ENCODE results near the gene RAP1A.
"Not testable (repeated sequence)": the region's sequence is repeated elsewhere in the genome, so short reads cannot be mapped to it uniquely, and the experiment has no call there.

Gene RAP1A

GRCh38 chr1:111596499-111596898 lies 23.1 kb upstream of the RAP1A start:
- intact Hi-C loops (cut with DNase I): no loop called here
- no peak for DNase-seq

GRCh38 chr1:111597426-111597825 lies 22.2 kb upstream of the RAP1A start:
- no peak for DNase-seq

GRCh38 chr1:111598544-111598943 lies 21.0 kb upstream of the RAP1A start:
- intact Hi-C loops (cut with DNase I): no loop called here
- no peak for DNase-seq

More at GRCh38 chr1:111597426-111597825, 22.2 kb upstream of the RAP1A start:
- intact Hi-C loops (cut with DNase I): no loop called here

GRCh38 chr1:111599781-111600693 lies 19.6 kb upstream of the RAP1A start:
- DNase-seq: no peak
- intact Hi-C loops (cut with DNase I): no loop called here

GRCh38 chr1:111600886-111601386 lies 18.7 kb upstream of the RAP1A start:
- intact Hi-C loops (cut with DNase I): no loop called here
- DNase-seq: no peak

GRCh38 chr1:111602302-111602701 lies 17.3 kb upstream of the RAP1A start:
- intact Hi-C loops (cut with DNase I): no loop called here
- DNase-seq: no peak

- intact Hi-C loops (cut with DNase I): no loop called here
- DNase-seq: no peak
Measured at GRCh38 chr1:111602974-111603373, 16.6 kb upstream of the RAP1A start.

- intact Hi-C loops (cut with DNase I): no loop called here
- peak in 1 of 10 donors; percentile 70 for DNase-seq
Measured at GRCh38 chr1:111603979-111604378, 15.6 kb upstream of the RAP1A start.

- no peak for DNase-seq
- intact Hi-C loops (cut with DNase I): no loop called here
Measured at GRCh38 chr1:111604931-111605330, 14.7 kb upstream of the RAP1A start.

- intact Hi-C loops (cut with DNase I): no loop called here
- DNase-seq: peak in 1 of 10 donors; percentile 78
Measured at GRCh38 chr1:111605576-111605975, 14.0 kb upstream of the RAP1A start.

- intact Hi-C loops (cut with DNase I); DNase-seq: not testable (repeated sequence)
Measured at GRCh38 chr1:111606457-111607215, 13.0 kb upstream of the RAP1A start.

- DNase-seq; intact Hi-C loops (cut with DNase I): not testable (repeated sequence)
Measured at GRCh38 chr1:111608528-111608927, 11.1 kb upstream of the RAP1A start.

- DNase-seq: no peak
- intact Hi-C loops (cut with DNase I): no loop called here
Measured at GRCh38 chr1:111611986-111612385, 7.6 kb upstream of the RAP1A start.

- intact Hi-C loops (cut with DNase I): no loop called here
Measured at GRCh38 chr1:111615870-111616715, 3.5 kb upstream of the RAP1A start.

GRCh38 chr1:111618081-111618480 lies 1.5 kb upstream of the RAP1A start:
- DNase-seq: no peak
- intact Hi-C loops (cut with DNase I): loop anchor here (2.0 kb wide), 1 partner anchor 105 kb away; no protein-coding TSS in a partner anchor

More at GRCh38 chr1:111615870-111616715, 3.5 kb upstream of the RAP1A start:
- DNase-seq: no peak

- DNase-seq: peak in 1 of 10 donors; percentile 83
- intact Hi-C loops (cut with DNase I): loop anchor here (2.0 kb wide), 1 partner anchor 106 kb away; no protein-coding TSS in a partner anchor
Measured at GRCh38 chr1:111618961-111619634, 491 bp upstream of the RAP1A start.

GRCh38 chr1:111620441-111620971 lies 917 bp downstream of the RAP1A start:
- DNase-seq: no peak
- intact Hi-C loops (cut with DNase I): no loop called here

- DNase-seq: no peak
- intact Hi-C loops (cut with DNase I): no loop called here
Measured at GRCh38 chr1:111621050-111621449, 1.5 kb downstream of the RAP1A start.

- intact Hi-C loops (cut with DNase I): no loop called here
Measured at GRCh38 chr1:111622166-111622565, 2.6 kb downstream of the RAP1A start.

More at GRCh38 chr1:111622166-111622565, 2.6 kb downstream of the RAP1A start:
- DNase-seq: no peak

Measured in posterior cingulate gyrus (tissue), 11 donors.